Activated T-helper 2 cell treated with anti-CD3 and anti-CD28 coated beads, Interferon-gamma antibody, Interleukin-2, Interleukin-4, amounts not matched to agents 10 μg/mL and 5 μg/mL and 100 μg/mL, durations not matched to agents 14 hours and 24 hours and 36 hours (primary cell): ENCODE data around the gene FIGN. TPM values are rescaled to one million over a fixed set of nuclear protein-coding genes. Genes with fewer than 3 reads are reported as not detected.

ENCODE experiments used
- DNase-seq: peaks from one replicate; pipeline ENCODE4 v3.0.0; 2021; ENCODE audit warnings: low spot score
- H3K27ac Mint-ChIP-seq: one replicate; pipeline ENCODE4 v1.8.0; 2021; ENCODE audit warnings: mixed read lengths
- H3K27me3 Mint-ChIP-seq: one replicate; pipeline ENCODE4 v1.8.0; 2021; ENCODE audit warnings: low read depth, mixed read lengths
- H3K36me3 Mint-ChIP-seq: one replicate; pipeline ENCODE4 v1.8.0; 2021; ENCODE audit warnings: low read depth, mixed read lengths
- H3K4me1 Mint-ChIP-seq: one replicate; pipeline ENCODE4 v1.8.0; 2021; ENCODE audit warnings: low read depth, mixed read lengths
- H3K4me3 Mint-ChIP-seq: one replicate; pipeline ENCODE4 v1.8.0; 2021; ENCODE audit warnings: low read depth, mild to moderate bottlenecking, moderate library complexity, mixed read lengths
- H3K9me3 Mint-ChIP-seq: one replicate; pipeline ENCODE4 v1.8.0; 2021; ENCODE audit warnings: mixed read lengths
- intact Hi-C: fragments of 100-400 bp; cut with micrococcal nuclease; formaldehyde crosslinking; loops from one replicate; pipeline ENCODE4 v1.15.1; 2023
- total RNA-seq: library from RNA; stranded (reverse); gene quantifications from 2 replicates; pipeline ENCODE4 v1.2.3, GENCODE V29; 2022

Gene FIGN
- total RNA-seq, 1 donor from 2014 or later = not detected

DNA sequence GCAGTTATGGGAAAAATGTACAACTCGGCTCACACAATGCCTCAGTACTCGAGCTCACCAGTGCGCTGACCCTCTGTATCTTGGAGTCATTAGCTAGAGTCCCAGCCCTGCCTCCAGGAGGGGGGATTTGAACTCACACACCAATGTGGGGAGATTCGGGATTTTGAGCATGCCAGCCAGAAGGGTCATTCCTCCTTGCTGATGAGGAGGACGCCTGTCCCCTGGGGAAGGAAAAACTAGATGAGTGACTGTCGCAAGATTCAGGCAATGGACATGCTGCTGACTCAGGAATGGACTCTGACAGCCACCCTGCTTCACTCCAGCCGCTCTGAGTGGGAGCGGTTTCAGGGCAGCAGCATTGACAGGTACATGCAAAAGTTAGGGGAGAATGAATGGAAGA, 20.6 kb downstream of the FIGN start:
- no peaks in the 10 kb centered on the region for H3K36me3 Mint-ChIP-seq
- no peaks in the 10 kb centered on the region for H3K4me1 Mint-ChIP-seq
- H3K9me3 Mint-ChIP-seq = no peaks in the 10 kb centered on the region
- DNase-seq = no peak
- intact Hi-C loops = no loop called here
- H3K27ac Mint-ChIP-seq = no peak overlapping the region
- H3K4me3 Mint-ChIP-seq = no peak overlapping the region
- no peaks in the 10 kb centered on the region for H3K27me3 Mint-ChIP-seq

DNA sequence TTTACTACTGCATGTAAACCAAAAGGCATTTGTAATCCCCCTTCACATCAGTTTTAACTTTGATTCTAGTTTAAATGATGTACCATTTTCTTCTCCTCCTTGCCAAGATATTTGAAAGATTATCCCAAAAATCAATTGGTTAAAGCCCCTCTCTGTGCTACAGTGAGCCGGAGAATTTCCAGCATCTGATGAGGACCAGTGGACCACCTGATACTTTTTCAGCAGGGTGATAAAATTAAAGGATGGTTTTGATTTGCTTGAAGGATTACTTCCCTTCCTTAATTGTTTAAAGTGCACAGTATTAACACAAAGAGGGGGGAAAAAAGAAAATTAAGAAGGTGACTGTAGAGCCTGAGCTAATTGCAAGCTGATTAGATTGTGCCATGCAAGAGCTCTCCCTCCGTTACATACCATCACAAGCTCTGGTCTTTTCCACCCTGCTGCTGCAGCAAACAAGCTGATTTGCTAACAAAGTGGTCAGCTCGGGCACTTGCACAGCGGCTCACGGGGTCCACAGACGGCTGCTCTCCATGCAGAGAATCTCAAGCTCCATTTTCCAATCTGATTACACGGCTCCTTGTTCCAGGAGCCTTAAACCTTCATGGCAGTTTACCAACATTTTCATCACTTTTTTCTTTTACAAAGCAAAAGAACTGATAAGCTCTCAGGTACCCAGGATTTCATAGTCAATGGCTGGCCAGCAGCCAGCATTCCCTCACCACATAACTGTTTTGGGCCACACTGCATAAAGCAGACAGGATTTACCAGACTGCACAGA, 22.1 kb downstream of the FIGN start:
- Mint-ChIP-seq H3K27me3 (no peaks in the 10 kb centered on the region), H3K9me3 (no peaks in the 10 kb centered on the region), H3K4me3 (no peak overlapping the region), H3K4me1 (no peaks in the 10 kb centered on the region), H3K36me3 (no peaks in the 10 kb centered on the region), H3K27ac (no peak overlapping the region)
- no peak for DNase-seq
- intact Hi-C loops = no loop called here

- Mint-ChIP-seq H3K4me3 (no peak overlapping the region), H3K27me3 (no peaks in the 10 kb centered on the region)
Measured at GRCh38 chr2:163711699-163712098, 24.1 kb downstream of the FIGN start.

DNA sequence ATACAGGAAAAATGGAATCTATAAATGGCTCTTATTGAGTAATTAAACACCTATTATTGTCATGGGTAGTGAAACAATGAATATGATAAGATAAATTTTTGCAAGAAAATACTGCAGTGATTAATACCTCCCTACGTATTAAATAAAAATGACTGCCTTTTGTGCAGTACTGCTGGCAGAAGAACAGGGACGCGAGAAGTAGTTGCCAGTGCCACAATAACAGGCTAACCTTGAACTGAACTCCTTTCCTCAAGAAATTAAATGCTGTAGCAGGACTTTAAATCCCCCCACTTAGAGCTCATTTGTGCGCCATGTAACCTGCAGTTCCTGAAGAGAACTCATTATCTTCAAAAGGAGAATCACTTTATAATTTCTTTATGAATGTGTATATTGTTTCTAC, 24.6 kb downstream of the FIGN start:
- Mint-ChIP-seq H3K27ac (no peak overlapping the region), H3K27me3 (no peaks in the 10 kb centered on the region), H3K4me3 (no peak overlapping the region), H3K4me1 (no peaks in the 10 kb centered on the region), H3K9me3 (no peaks in the 10 kb centered on the region), H3K36me3 (no peaks in the 10 kb centered on the region)
- intact Hi-C loops = no loop called here
- no peak for DNase-seq

More at GRCh38 chr2:163711699-163712098, 24.1 kb downstream of the FIGN start:
- no peaks in the 10 kb centered on the region for H3K4me1 Mint-ChIP-seq
- H3K36me3 Mint-ChIP-seq = no peaks in the 10 kb centered on the region
- no peak overlapping the region for H3K27ac Mint-ChIP-seq
- H3K9me3 Mint-ChIP-seq = no peaks in the 10 kb centered on the region
- intact Hi-C loops = no loop called here
- no peak for DNase-seq

- intact Hi-C loops = no loop called here
- Mint-ChIP-seq H3K9me3 (no peaks in the 10 kb centered on the region), H3K27ac (no peak overlapping the region), H3K27me3 (no peaks in the 10 kb centered on the region), H3K36me3 (no peaks in the 10 kb centered on the region), H3K4me3 (no peak overlapping the region), H3K4me1 (no peaks in the 10 kb centered on the region)
- no peak for DNase-seq
Measured at GRCh38 chr2:163709270-163709669, 26.5 kb downstream of the FIGN start.

GRCh38 chr2:163708265-163708664, 27.5 kb downstream of the FIGN start:
- Mint-ChIP-seq H3K27me3 (no peaks in the 10 kb centered on the region), H3K27ac (no peak overlapping the region), H3K9me3 (no peaks in the 10 kb centered on the region), H3K4me1 (no peaks in the 10 kb centered on the region), H3K36me3 (no peaks in the 10 kb centered on the region), H3K4me3 (no peak overlapping the region)
- intact Hi-C loops = no loop called here
- DNase-seq = no peak

DNA sequence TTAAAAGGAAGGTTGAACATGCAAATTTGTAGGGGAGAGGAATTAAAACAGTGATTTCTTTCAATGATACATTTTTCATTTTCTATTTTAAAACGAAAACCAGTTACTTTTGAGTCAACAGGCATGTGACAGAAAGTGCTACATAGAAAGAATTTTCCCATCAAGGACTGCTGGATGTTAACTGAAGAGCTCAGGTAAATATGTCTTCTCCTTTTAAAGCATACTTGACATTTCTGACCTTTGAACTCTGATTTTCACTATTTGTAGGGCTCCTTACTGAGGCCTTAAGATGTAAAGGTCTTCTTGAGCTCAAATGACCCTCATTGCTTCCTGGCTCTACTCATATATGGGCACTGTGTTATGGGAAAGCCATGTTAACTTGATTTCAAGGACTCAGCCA, 32.4 kb downstream of the FIGN start:
- Mint-ChIP-seq H3K36me3 (no peaks in the 10 kb centered on the region), H3K4me3 (no peak overlapping the region), H3K9me3 (no peaks in the 10 kb centered on the region), H3K4me1 (no peaks in the 10 kb centered on the region), H3K27me3 (no peaks in the 10 kb centered on the region), H3K27ac (no peak overlapping the region)
- intact Hi-C loops = no loop called here
- DNase-seq = no peak

DNA sequence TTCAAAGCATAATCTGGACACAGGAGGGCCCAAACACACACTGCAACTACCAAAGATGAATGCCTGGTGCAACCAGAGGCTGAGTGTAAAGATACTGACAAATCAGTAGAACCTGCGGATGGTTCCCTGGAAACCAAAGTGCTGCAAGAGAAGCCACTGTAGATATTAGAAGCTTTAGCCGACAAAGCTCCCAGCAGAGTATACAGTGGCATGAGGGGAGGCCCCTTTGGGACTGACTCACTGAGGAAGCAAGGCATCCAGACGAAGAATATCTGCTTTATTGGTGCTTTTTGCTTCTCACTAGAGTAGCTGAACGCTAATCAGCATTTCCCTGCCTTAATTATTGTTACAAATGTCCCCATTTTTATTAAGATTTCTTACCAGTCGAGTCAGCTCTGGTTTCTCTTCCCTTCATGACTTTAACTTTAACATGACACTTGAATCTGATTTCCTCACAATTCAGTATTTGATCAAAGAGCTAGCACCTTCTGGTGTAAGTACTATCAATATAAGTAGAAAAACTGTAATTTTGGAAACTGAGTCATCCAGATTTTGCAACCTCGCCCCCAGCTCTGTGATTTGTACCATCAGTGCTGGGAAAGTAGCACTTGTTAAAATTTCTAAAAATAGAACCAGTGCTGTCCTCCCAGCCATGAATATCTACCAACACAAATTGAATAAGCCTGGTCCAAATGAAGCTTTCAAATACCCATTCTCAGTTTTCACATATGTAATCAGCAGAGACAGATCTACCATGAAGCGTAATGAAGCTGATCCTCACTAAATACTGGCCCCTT, 34.2 kb downstream of the FIGN start:
- H3K4me3 Mint-ChIP-seq = no peak overlapping the region
- DNase-seq = no peak
- no peaks in the 10 kb centered on the region for H3K27me3 Mint-ChIP-seq
- H3K36me3 Mint-ChIP-seq = no peaks in the 10 kb centered on the region
- H3K27ac Mint-ChIP-seq = no peak overlapping the region
- H3K4me1 Mint-ChIP-seq = no peaks in the 10 kb centered on the region
- no peaks in the 10 kb centered on the region for H3K9me3 Mint-ChIP-seq
- intact Hi-C loops = no loop called here

- Mint-ChIP-seq H3K27me3 (no peaks in the 10 kb centered on the region), H3K36me3 (no peaks in the 10 kb centered on the region), H3K9me3 (no peaks in the 10 kb centered on the region), H3K27ac (no peak overlapping the region), H3K4me3 (no peak overlapping the region), H3K4me1 (no peaks in the 10 kb centered on the region)
- DNase-seq = no peak
- intact Hi-C loops = no loop called here
Measured at GRCh38 chr2:163698857-163699256, 37.0 kb downstream of the FIGN start.

DNA sequence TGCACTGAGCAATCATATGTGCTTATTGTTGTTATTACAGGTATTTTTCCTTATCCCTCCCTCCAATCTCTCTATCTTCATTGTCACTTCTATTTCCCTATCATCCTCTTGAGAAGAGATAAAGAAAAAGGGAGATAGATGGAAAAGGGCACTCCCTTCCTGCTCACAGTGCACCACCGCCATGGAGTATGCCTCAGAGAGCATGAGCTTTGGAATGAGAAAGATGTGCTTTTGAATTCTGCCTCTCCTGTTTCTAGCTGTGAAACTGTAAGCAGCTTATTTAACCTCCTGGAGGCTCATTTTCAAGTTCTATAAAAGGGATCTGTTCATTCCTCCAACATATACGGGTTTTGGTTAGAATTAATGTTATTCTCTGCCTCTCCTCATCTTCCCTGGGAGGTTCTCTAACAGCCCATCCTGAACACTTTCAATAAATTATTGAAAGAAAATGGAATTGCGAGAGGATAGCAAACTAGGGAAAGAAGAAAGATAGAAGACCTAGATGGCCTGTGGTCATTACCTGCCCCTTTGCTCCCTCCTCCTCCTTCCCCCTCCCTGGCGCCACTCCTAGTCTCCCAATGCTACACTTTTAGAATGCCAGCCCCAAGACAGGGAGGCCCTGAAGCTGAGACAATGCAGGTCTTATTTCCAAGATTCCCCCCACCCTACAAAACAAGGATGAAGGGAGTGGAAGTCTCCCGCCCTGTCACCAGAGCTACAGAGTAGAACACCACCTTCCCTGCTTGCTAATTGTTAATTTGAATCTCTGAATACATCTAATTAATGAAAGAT, 37.8 kb downstream of the FIGN start:
- H3K27me3 Mint-ChIP-seq = no peaks in the 10 kb centered on the region
- H3K4me1 Mint-ChIP-seq = no peaks in the 10 kb centered on the region
- no peaks in the 10 kb centered on the region for H3K9me3 Mint-ChIP-seq
- no peaks in the 10 kb centered on the region for H3K36me3 Mint-ChIP-seq
- H3K4me3 Mint-ChIP-seq = no peak overlapping the region
- no peak overlapping the region for H3K27ac Mint-ChIP-seq
- DNase-seq = no peak
- intact Hi-C loops = no loop called here

DNA sequence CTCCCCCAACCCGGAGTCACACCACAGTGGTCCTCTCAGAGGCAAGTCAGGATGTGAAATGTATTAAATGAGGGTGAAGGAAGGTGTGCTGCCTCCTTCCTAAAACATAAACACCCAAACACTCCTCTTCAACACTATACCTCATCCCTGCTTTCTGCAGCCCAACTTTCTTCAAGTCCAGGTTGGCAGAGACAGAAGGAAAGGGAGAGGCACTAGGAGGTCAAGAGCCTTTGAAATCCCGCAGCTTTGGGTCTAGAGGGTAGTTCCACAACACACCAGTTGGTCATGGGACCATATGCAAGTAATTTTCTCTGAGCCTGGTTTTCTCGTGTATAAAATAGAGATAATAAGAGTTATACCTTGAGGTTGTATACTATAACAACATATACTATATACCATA, 38.4 kb downstream of the FIGN start:
- no peaks in the 10 kb centered on the region for H3K27me3 Mint-ChIP-seq
- no peaks in the 10 kb centered on the region for H3K4me1 Mint-ChIP-seq
- intact Hi-C loops = no loop called here
- no peaks in the 10 kb centered on the region for H3K36me3 Mint-ChIP-seq
- DNase-seq = no peak
- no peak overlapping the region for H3K27ac Mint-ChIP-seq
- no peak overlapping the region for H3K4me3 Mint-ChIP-seq
- H3K9me3 Mint-ChIP-seq = no peaks in the 10 kb centered on the region

DNA sequence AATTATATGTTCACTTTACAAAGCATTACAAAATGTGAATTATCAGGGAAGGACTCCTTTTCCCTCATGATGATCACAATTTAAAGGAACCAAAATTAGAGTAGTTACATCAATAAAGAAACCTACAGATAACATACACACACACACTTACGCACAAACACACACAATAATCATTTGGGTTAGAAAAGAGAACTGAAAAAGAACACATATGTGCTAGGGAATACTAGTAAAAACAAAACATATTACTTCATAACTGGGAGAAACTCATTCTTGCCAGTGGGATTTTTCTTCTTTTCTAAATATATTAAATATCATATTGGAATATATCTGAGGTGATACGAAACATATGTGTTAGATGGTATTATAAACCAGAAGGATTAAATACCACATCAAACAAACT, 42.3 kb downstream of the FIGN start:
- intact Hi-C loops = no loop called here
- DNase-seq = no peak
- Mint-ChIP-seq H3K9me3 (no peaks in the 10 kb centered on the region), H3K27me3 (no peaks in the 10 kb centered on the region), H3K27ac (no peak overlapping the region), H3K4me1 (no peaks in the 10 kb centered on the region), H3K4me3 (no peak overlapping the region), H3K36me3 (no peaks in the 10 kb centered on the region)
